Measurements from ENCODE around the gene LPAR1. TPM values are rescaled to one million over a fixed set of nuclear protein-coding genes. Genes with fewer than 3 reads are reported as not detected.

The LPAR1 gene
- total RNA-seq, 3 donors from 2014 or later, result 27.5 to 44.9 (median 30.3) TPM

DNA sequence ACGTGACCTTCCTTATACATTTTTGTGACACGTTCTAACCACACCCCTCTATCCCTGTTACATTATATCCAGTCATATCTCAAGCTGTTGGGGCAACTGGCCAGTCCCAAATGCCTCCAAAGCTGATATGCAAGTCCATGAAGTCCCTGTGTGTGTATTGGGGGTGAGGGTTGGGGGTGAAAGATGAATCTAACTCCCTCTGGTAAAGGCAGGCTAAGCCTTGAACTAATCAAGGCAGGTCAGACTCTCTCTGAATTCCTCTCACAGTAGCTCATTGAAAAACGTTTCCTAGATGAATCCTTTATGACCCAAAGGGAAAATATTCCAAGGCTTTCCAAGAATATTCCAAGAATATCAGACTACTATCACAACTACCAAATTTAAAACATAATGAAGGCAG, 195.3 kb downstream of the LPAR1 start:
- no peaks in the 10 kb centered on the region for H3K9me3 ChIP-seq
- no peak for ATAC-seq
- no peaks in the 10 kb centered on the region for H3K4me1 ChIP-seq (ENCODE audit: low read depth)
- no peak for TF ChIP-seq CTCF (IDR thresholded peaks at IDR 0.05)
- H3K4me3 ChIP-seq, result no peak overlapping the region
- no peaks in the 10 kb centered on the region for H3K36me3 ChIP-seq (ENCODE audit: low read depth)
- intact Hi-C loops (cut with DNase I, micrococcal nuclease), result no loop called here
- DNase-seq, result no peak

DNA sequence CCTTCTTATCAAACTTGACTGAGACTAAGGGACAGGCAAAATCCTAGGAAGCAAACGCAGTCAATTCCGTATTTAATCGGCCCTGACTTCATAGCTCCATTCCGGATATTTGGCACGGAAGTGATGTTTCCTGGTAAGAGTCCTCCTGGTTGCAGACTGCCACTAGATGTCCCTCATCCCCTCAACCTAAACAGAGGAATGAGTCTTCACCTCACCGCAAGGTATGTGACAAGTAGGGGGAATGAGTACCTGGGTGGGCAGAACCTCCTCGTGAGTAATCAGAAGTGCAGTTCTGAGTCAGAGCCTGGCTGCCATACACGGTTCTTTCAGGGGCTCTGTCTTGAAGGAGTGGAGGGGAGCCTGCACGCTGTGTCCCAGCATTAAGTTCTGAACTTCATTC, 196.1 kb downstream of the LPAR1 start:
- Histone ChIP-seq H3K4me1 (ENCODE audit: low read depth) (no peaks in the 10 kb centered on the region), H3K36me3 (ENCODE audit: low read depth) (no peaks in the 10 kb centered on the region), H3K9me3 (no peaks in the 10 kb centered on the region), H3K4me3 (no peak overlapping the region)
- intact Hi-C loops (cut with DNase I, micrococcal nuclease), result no loop called here
- no peak for TF ChIP-seq CTCF (IDR thresholded peaks at IDR 0.05)
- DNase-seq (peak in 1 of 3 donors; percentile 21), ATAC-seq (no peak)

DNA sequence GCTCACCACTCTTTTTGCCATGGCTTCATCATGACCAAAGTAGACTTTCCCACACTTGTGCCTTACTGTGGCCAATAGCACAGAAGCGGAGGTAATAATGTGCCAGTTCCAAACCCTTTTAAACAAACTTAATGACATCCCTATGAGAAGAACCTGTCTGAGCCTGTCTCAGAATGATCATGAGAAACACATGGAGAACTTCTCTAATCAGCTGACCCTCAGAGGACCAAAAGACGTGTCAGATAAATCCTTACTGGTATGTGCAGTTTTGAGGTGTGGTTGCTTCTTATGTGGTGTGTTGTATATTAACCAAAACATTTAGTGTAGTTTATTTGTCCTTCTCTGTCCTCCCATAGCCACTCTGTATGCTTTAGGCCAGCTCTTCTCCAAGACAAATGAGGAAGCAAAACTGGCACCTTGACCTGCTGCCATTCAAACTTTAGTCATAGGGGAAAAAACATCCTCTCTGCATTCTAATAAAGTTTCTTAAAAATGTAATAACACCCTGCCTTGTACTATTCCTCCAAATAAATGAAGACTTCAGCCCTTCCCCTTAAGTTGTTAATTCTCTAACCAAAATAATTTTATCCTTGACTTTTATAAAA, 200.8 kb downstream of the LPAR1 start:
- no peak for TF ChIP-seq CTCF (IDR thresholded peaks at IDR 0.05)
- DNase-seq (no peak), ATAC-seq (no peak)
- H3K4me3 ChIP-seq, result no peak overlapping the region
- no peaks in the 10 kb centered on the region for H3K4me1 ChIP-seq (ENCODE audit: low read depth)
- intact Hi-C loops (cut with DNase I, micrococcal nuclease), result no loop called here
- H3K36me3 ChIP-seq (ENCODE audit: low read depth), result no peaks in the 10 kb centered on the region
- no peaks in the 10 kb centered on the region for H3K9me3 ChIP-seq

DNA sequence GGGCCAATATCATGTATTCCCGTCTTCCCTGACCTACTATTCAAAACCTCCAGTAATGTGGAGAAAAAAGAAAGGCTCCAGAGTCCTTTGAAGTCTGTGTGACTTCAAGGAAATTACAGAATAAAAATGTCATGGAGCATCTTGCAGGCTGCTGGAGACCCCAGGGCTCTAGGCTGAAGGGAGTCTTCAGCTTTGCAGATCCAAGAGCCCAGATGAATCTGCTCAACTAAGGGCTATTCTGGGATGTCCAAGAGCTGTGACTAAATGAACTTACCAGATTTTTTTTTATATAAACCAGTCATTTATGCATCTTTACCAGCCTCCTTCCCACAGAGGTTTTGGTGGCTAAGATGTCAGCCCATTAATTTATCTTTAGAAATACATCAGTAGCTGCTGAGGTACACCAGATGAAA, 202.4 kb downstream of the LPAR1 start:
- no peaks in the 10 kb centered on the region for H3K4me1 ChIP-seq (ENCODE audit: low read depth)
- no peak for TF ChIP-seq CTCF (IDR thresholded peaks at IDR 0.05)
- no peak for ATAC-seq
- H3K36me3 ChIP-seq (ENCODE audit: low read depth), result no peaks in the 10 kb centered on the region
- DNase-seq, result no peak
- no peak overlapping the region for H3K4me3 ChIP-seq
- intact Hi-C loops (cut with DNase I, micrococcal nuclease), result no loop called here
- H3K9me3 ChIP-seq, result no peaks in the 10 kb centered on the region

DNA sequence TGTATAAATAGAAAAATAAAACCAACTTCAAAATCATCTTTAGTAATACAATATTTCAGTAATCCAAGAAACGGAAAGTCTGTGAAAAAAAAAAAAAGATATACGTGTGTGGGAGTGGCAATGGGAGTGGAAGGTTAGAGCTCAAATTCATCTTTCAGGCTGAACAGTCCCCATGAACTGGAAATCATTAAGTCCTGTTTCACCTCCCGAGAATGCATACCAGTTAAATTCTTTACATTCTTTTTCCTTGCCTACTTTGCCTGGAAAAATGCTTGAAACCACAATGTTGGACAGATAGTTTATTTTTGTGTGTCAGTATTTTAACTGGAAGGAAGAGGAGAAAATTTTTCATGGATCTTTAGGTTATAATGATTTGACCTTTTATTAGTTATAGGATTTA, 202.9 kb downstream of the LPAR1 start:
- intact Hi-C loops (cut with DNase I, micrococcal nuclease), result no loop called here
- Histone ChIP-seq H3K9me3 (no peaks in the 10 kb centered on the region), H3K4me3 (no peak overlapping the region), H3K36me3 (ENCODE audit: low read depth) (no peaks in the 10 kb centered on the region), H3K4me1 (ENCODE audit: low read depth) (no peaks in the 10 kb centered on the region)
- no peak for ATAC-seq
- no peak for DNase-seq
- no peak for TF ChIP-seq CTCF (IDR thresholded peaks at IDR 0.05)

- DNase-seq, result no peak
- no peak for TF ChIP-seq CTCF (IDR thresholded peaks at IDR 0.05)
- intact Hi-C loops (cut with DNase I, micrococcal nuclease), result no loop called here
- Histone ChIP-seq H3K9me3 (no peaks in the 10 kb centered on the region), H3K4me1 (ENCODE audit: low read depth) (no peaks in the 10 kb centered on the region), H3K36me3 (ENCODE audit: low read depth) (no peaks in the 10 kb centered on the region), H3K4me3 (no peak overlapping the region)
- ATAC-seq, result no peak
These were observed 205.3 kb downstream of the LPAR1 start for GRCh38 chr9:110832926-110833325.

Data from mucosa of descending colon (tissue), 3 donors.